Measurements from ENCODE around the gene LYRM7.
"Not testable (repeated sequence)": the region's sequence is repeated elsewhere in the genome, so short reads cannot be mapped to it uniquely, and the experiment has no call there.

Gene LYRM7

GRCh38 chr5:131221008-131221703, 50.4 kb downstream of the LYRM7 start:
- no peak for DNase-seq (ENCODE audit: low read depth)

GRCh38 chr5:131221888-131222287, 51.1 kb downstream of the LYRM7 start:
- DNase-seq (ENCODE audit: low read depth) = no peak

- DNase-seq (ENCODE audit: low read depth) = no peak
These were observed 52.0 kb downstream of the LYRM7 start for GRCh38 chr5:131222731-131223130.

- DNase-seq (ENCODE audit: low read depth) = no peak
These were observed 53.1 kb downstream of the LYRM7 start for GRCh38 chr5:131223751-131224386.

- no peak for DNase-seq (ENCODE audit: low read depth)
These were observed 53.9 kb downstream of the LYRM7 start for GRCh38 chr5:131224387-131225201.

GRCh38 chr5:131225282-131225974, 54.7 kb downstream of the LYRM7 start:
- no peak for DNase-seq (ENCODE audit: low read depth)

GRCh38 chr5:131226899-131227298, 56.2 kb downstream of the LYRM7 start:
- no peak for DNase-seq (ENCODE audit: low read depth)

- no peak for DNase-seq (ENCODE audit: low read depth)
These were observed 57.9 kb downstream of the LYRM7 start for GRCh38 chr5:131228646-131229045.

- DNase-seq (ENCODE audit: low read depth) = no peak
These were observed 58.9 kb downstream of the LYRM7 start for GRCh38 chr5:131229623-131230022.

- DNase-seq (ENCODE audit: low read depth) = no peak
These were observed 59.7 kb downstream of the LYRM7 start for GRCh38 chr5:131230406-131230805.

- no peak for DNase-seq (ENCODE audit: low read depth)
These were observed 68.9 kb downstream of the LYRM7 start for GRCh38 chr5:131239686-131240085.

GRCh38 chr5:131242728-131243255, 72.0 kb downstream of the LYRM7 start:
- no peak for DNase-seq (ENCODE audit: low read depth)

GRCh38 chr5:131245312-131245711, 74.6 kb downstream of the LYRM7 start:
- no peak for DNase-seq (ENCODE audit: low read depth)

GRCh38 chr5:131245948-131246347, 75.2 kb downstream of the LYRM7 start:
- no peak for DNase-seq (ENCODE audit: low read depth)

GRCh38 chr5:131246504-131246903, 75.8 kb downstream of the LYRM7 start:
- no peak for DNase-seq (ENCODE audit: low read depth)

- DNase-seq (ENCODE audit: low read depth) = no peak
These were observed 80.2 kb downstream of the LYRM7 start for GRCh38 chr5:131250751-131251475.

GRCh38 chr5:131252824-131253171, 82.1 kb downstream of the LYRM7 start:
- DNase-seq (ENCODE audit: low read depth) = peak; percentile 65

- not testable (repeated sequence) for DNase-seq (ENCODE audit: low read depth)
These were observed 83.3 kb downstream of the LYRM7 start for GRCh38 chr5:131254025-131254424.

- no peak for DNase-seq (ENCODE audit: low read depth)
These were observed 84.0 kb downstream of the LYRM7 start for GRCh38 chr5:131254741-131255140.

Measured in activated T-helper 9 cell treated with anti-CD3 and anti-CD28 coated beads, Interleukin-2, amount 50 U/mL, for 16 hours (primary cell).